GM12878 (cell line): ENCODE data around the gene CEACAM8. TPM values are rescaled to one million over a fixed set of nuclear protein-coding genes. Genes with fewer than 3 reads are reported as not detected.

Experiments used
- ATAC-seq: fragments of 200-7000 bp; cut with Tn5 transposase; 3 replicates; pipeline ENCODE4 v1.9.1; 2020; ENCODE audit warnings: mild to moderate bottlenecking, moderate library complexity
- BruUV-seq: library from RNA; stranded (reverse); fragments of 400-500 nt; replicated peaks from 2 replicates; lab custom pipeline; 2021; lab: Mats Ljungman, UMichigan
- CTCF ChIA-PET: fragments of 300-600 bp; sonication (Branson Sonifier 250); formaldehyde crosslinking; extraction: SDS; loops from one replicate; lab custom pipeline; 2021; ENCODE audit warnings: inconsistent platforms; lab: Yijun Ruan, JAX
- POLR2A ChIA-PET: fragments of 350-600 bp; formaldehyde crosslinking; extraction: SDS; loops from one replicate; lab custom pipeline; 2021; ENCODE audit warnings: inconsistent platforms; lab: Charles Lee
- RAD21 ChIA-PET: fragments of 300-600 bp; sonication (Branson Sonifier 250); formaldehyde crosslinking; loops from one replicate; lab custom pipeline; 2023; ENCODE audit warnings: antibody characterized with exemption; ENCODE audit not compliant: unreplicated experiment; lab: Charles Lee
- SMC1A ChIA-PET: fragments of 300-600 bp; sonication (Branson Sonifier 250); formaldehyde crosslinking; loops from one replicate; lab custom pipeline; 2023; ENCODE audit not compliant: unreplicated experiment, uncharacterized antibody; lab: Charles Lee
- DNase-seq: peaks from one replicate; pipeline ENCODE4 v3.0.0-alpha.2; 2011; ENCODE audit warnings: low read depth, low spot score
- FAIRE-seq: peaks from 3 replicates; lab custom pipeline; 2011; peaks lifted over from hg19 to GRCh38; lab: Jason Lieb, UNC
- H2AFZ ChIP-seq: 2 replicates; pipeline ENCODE4 v1.6.0; 2011; ENCODE audit warnings: low read depth, low read length, control low read depth; ENCODE audit not compliant: control insufficient read depth
- H3K27ac ChIP-seq: 2 replicates; pipeline ENCODE4 v1.5.1; 2011; ENCODE audit warnings: control low read depth; ENCODE audit not compliant: control insufficient read depth, insufficient read depth
- H3K27me3 ChIP-seq, 2 experiments: replicated peaks in 1 of 2; 2 replicates each; pipeline versions ENCODE4 v1.6.0 to v1.6.1; 2011; ENCODE audit warnings: low read length in 1 of 2; ENCODE audit not compliant: control insufficient read depth in 2 of 2, insufficient read depth in 2 of 2
- H3K36me3 ChIP-seq, 2 experiments: 2 replicates each; pipeline ENCODE4 v1.5.1; 2011; ENCODE audit warnings: low read length in 1 of 2; ENCODE audit not compliant: control insufficient read depth in 2 of 2, insufficient read depth in 2 of 2
- H3K4me1 ChIP-seq: 2 replicates; pipeline ENCODE4 v1.6.1; 2011; ENCODE audit warnings: mild to moderate bottlenecking, low read length, moderate library complexity, mixed read lengths; ENCODE audit not compliant: control insufficient read depth, insufficient read depth
- H3K4me2 ChIP-seq: 2 replicates; pipeline ENCODE4 v1.6.0; 2011; ENCODE audit warnings: control low read depth; ENCODE audit not compliant: control insufficient read depth, insufficient read depth
- H3K4me3 ChIP-seq: fragments of 200-600 bp; sonication (generic); 2 replicates; pipeline ENCODE4 v1.5.1; 2016
- H3K79me2 ChIP-seq: 2 replicates; pipeline ENCODE4 v1.6.0; 2011; ENCODE audit warnings: low read length; ENCODE audit not compliant: control insufficient read depth, insufficient read depth
- H3K9ac ChIP-seq: 2 replicates; pipeline ENCODE4 v1.8.0; 2011; ENCODE audit warnings: low read length, control low read depth, mixed read lengths; ENCODE audit not compliant: control insufficient read depth, insufficient read depth
- H3K9me3 ChIP-seq: replicated peaks from 3 replicates; pipeline ENCODE4 v1.5.1; 2011; ENCODE audit warnings: mild to moderate bottlenecking, low read length; ENCODE audit not compliant: control insufficient read depth, insufficient read depth
- H4K20me1 ChIP-seq: 2 replicates; pipeline ENCODE4 v1.6.0; 2011; ENCODE audit not compliant: control insufficient read depth, insufficient read depth
- BMI1 ChIP-seq: fragments of 450-650 bp; IDR thresholded peaks from 2 replicates; pipeline ENCODE4 v1.6.1; 2016; ENCODE audit warnings: mild to moderate bottlenecking, moderate library complexity, borderline replicate concordance
- E2F8 ChIP-seq: fragments of 450-650 bp; IDR thresholded peaks from 2 replicates; pipeline ENCODE4 v1.6.1; 2018; ENCODE audit warnings: mild to moderate bottlenecking, low read depth, moderate library complexity; ENCODE audit not compliant: partially characterized antibody
- HSF1 ChIP-seq: fragments of 150-350 bp; IDR thresholded peaks from 2 replicates; pipeline ENCODE4 v1.6.1; 2014; ENCODE audit warnings: mild to moderate bottlenecking, low read depth, low read length
- PKNOX1 ChIP-seq: fragments of 450-650 bp; IDR thresholded peaks from 2 replicates; pipeline ENCODE4 v1.6.1; 2016; ENCODE audit warnings: mild to moderate bottlenecking
- POU2F2 ChIP-seq: IDR thresholded peaks from 3 replicates; pipeline ENCODE4 v1.6.1; 2011; ENCODE audit warnings: low read depth, mild to moderate bottlenecking, low read length, borderline replicate concordance
- WGBS: methylation state at CpG from one replicate; pipeline ENCODE4 v1.1.6; 2016; ENCODE audit warnings: low lambda C conversion rate; ENCODE audit not compliant: insufficient replicate concordance, insufficient coverage; ENCODE audit errors: missing lambda C conversion rate; 5-methylcytosine and 5-hydroxymethylcytosine counted together
- in situ Hi-C: fragments of 300-500 bp; cut with MboI; formaldehyde crosslinking; loops from 9 replicates; pipeline ENCODE4 v1.14.3; 2018; ENCODE audit warnings: mixed read lengths
- intact Hi-C: fragments of 100-400 bp; cut with micrococcal nuclease; formaldehyde crosslinking; loops from one replicate; pipeline ENCODE4 v1.14.2; 2022; ENCODE audit not compliant: unreplicated experiment
- polyA plus RNA-seq, 11 experiments: library from polyadenylated mRNA; depleted of rRNA in 4 of 11; unstranded in 6 of 11; stranded (reverse) in 5 of 11; fragments of >200 nt; fragmentation: Nextera tagmentation in 4 of 11; fragmentation: Illumina TruSeq in 1 of 11; extraction: Ambion mirVana in 4 of 11; extraction: Trizol in 1 of 11; gene quantifications; 1 replicate in 1 of 11; 2 replicates in 10 of 11; pipeline versions ENCODE4 v1.2.1 to v1.2.3, GENCODE V29; 2011 to 2016; ENCODE audit warnings: inconsistent platforms in 2 of 11, missing spikeins in 2 of 11, low read depth in 1 of 11
- total RNA-seq, 4 experiments: library from RNA; depleted of rRNA in 3 of 4; stranded (reverse); fragments of >200 nt in 3 of 4; fragmentation: Illumina TruSeq in 1 of 4; extraction: Trizol in 1 of 4; gene quantifications; 2 replicates each; pipeline versions ENCODE4 v1.2.1 to v1.2.3, GENCODE V29; 2013 to 2021

Gene CEACAM8
- total and polyA plus RNA-seq, 10 of the 15 experiments (the other 5 are each of a cell fraction or from before 2014, with no cell fraction given) = 0.06 TPM; not detected in 9

GRCh38 chr19:42627916-42628315, 33.2 kb upstream of the CEACAM8 start:
- BruUV-seq = no TSS peak

More at GRCh38 chr19:42627916-42628315, 33.2 kb upstream of the CEACAM8 start:
- RAD21 ChIA-PET = no interaction called here
- no peak overlapping the region for H3K4me3 ChIP-seq
- H3K9me3 ChIP-seq = no peaks in the 10 kb centered on the region
- no peaks in the 10 kb centered on the region for H3K79me2 ChIP-seq
- in situ Hi-C loops = no loop called here
- no peaks in the 10 kb centered on the region for H3K36me3 ChIP-seq
- H3K27ac ChIP-seq = no peak overlapping the region
- H3K4me1 ChIP-seq = no peaks in the 10 kb centered on the region
- POLR2A ChIA-PET = no interaction called here
- CTCF ChIA-PET = interaction anchor here (0.9 kb wide), 1 partner anchor 187 kb away, joined by 4 read pairs; no protein-coding TSS in a partner anchor
- DNase-seq = no peak
- 20% methylated on average over 2 of the region's 2 CpGs for WGBS
- FAIRE-seq = no peak
- TF ChIP-seq HSF1 (no peak), PKNOX1 (no peak), BMI1 (no peak), POU2F2 (no peak), E2F8 (no peak)
- TF ChIP-seq, all 136 proteins: peak for 0
- Histone ChIP-seq H3K4me2 (no peak overlapping the region), H3K9ac (no peak overlapping the region), H4K20me1 (no peaks in the 10 kb centered on the region), H3K27me3 (no peaks in the 10 kb centered on the region; a peak in 2 of 4 replicates), H2AFZ (no peak overlapping the region)
- SMC1A ChIA-PET = no interaction called here
- ATAC-seq = no peak
- intact Hi-C loops = no loop called here
